ENCODE results near the gene RPL10. TPM values are rescaled to one million over a fixed set of nuclear protein-coding genes. Genes with fewer than 3 reads are reported as not detected.

Gene RPL10
- polyA plus RNA-seq, 1 donor from 2014 or later = 3,689 TPM

DNA sequence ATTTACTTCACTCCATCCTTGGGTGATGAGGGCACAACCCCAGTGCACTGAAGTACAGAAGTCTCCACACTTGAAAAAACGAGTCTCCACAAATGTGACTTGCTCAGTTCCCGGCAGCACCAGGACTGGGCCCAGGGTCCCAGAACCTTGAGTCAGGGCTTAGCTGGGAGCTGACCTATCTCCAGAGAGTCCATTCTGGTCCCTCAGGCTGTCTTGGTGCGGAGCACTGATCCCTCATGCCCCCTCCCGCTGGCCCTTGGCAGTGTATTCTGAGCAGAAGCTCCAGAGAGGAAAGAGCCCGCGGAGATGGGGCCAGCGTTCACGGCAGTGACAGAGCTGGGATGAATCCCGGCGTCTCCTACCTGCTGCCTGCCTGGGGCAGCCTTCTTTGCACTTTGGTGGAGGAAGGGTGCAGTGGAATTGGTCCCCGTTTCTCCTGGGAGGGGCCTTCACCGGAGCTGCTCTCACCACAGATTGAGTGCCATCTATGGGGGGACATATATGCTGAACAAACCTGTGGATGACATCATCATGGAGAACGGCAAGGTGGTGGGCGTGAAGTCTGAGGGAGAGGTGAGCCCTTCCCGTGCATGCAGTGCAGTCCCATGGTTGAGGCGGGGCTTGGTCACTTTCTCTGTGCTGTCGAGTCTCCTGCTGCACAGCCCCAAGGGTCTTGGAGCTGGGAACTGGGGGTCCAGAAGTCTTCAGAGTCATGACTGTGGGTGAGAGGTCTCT, 42.6 kb downstream of the RPL10 start:
- Histone ChIP-seq H3K79me2 (replicated peaks; ENCODE audit: insufficient read depth, low read length) (peaks cover 23% of the 10 kb centered on the region), H3F3A (ENCODE audit: insufficient read depth, low read length, poor library complexity, severe bottlenecking) (no peaks in the 10 kb centered on the region), H3K4me2 (ENCODE audit: low read length) (no peak overlapping the region), H3K4me3 (ENCODE audit: low read length) (no peak overlapping the region), H3K27me3 (ENCODE audit: insufficient read depth, low read depth, low read length) (no peaks in the 10 kb centered on the region), H2AFZ (ENCODE audit: low read depth, low read length) (no peak overlapping the region), H3K27ac (ENCODE audit: low read length) (no peak overlapping the region), H3K9me2 (ENCODE audit: insufficient read depth, low read length) (no peaks in the 10 kb centered on the region), H4K20me1 (ENCODE audit: insufficient read depth) (no peaks in the 10 kb centered on the region), H3K36me3 (ENCODE audit: insufficient read depth, low read length) (no peaks in the 10 kb centered on the region), H3K9ac (ENCODE audit: low read length) (no peak overlapping the region), H3K9me3 (ENCODE audit: low read length) (no peaks in the 10 kb centered on the region)
- no peak for TF ChIP-seq POLR2AphosphoS5 (IDR thresholded peaks at IDR 0.05)

DNA sequence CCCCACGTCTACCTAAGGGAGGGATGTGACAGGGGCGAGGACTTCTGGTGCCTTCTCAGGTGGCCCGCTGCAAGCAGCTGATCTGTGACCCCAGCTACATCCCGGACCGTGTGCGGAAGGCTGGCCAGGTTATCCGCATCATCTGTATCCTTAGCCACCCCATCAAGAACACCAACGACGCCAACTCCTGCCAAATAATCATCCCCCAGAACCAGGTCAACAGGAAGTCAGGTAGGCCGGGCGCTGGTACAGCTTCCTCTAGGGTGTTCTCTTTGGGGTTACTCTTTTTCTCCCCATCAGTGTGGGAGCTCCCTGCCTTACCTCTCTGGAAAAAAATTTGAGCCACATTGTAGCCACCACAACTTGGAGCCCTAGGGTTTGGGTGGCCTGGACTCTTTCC, 43.4 kb downstream of the RPL10 start:
- Histone ChIP-seq H3K27ac (ENCODE audit: low read length) (no peak overlapping the region), H3F3A (ENCODE audit: insufficient read depth, low read length, poor library complexity, severe bottlenecking) (no peaks in the 10 kb centered on the region), H3K4me2 (ENCODE audit: low read length) (no peak overlapping the region), H3K9me2 (ENCODE audit: insufficient read depth, low read length) (no peaks in the 10 kb centered on the region), H3K4me3 (ENCODE audit: low read length) (no peak overlapping the region), H4K20me1 (ENCODE audit: insufficient read depth) (no peaks in the 10 kb centered on the region), H3K9ac (ENCODE audit: low read length) (no peak overlapping the region), H2AFZ (ENCODE audit: low read depth, low read length) (no peak overlapping the region), H3K79me2 (replicated peaks; ENCODE audit: insufficient read depth, low read length) (peaks cover 23% of the 10 kb centered on the region), H3K9me3 (ENCODE audit: low read length) (no peaks in the 10 kb centered on the region), H3K36me3 (ENCODE audit: insufficient read depth, low read length) (no peaks in the 10 kb centered on the region), H3K27me3 (ENCODE audit: insufficient read depth, low read depth, low read length) (no peaks in the 10 kb centered on the region)
- TF ChIP-seq RAD21 (conservative IDR thresholded peaks at IDR 0.05) (no peak), MXI1 (conservative IDR thresholded peaks at IDR 0.05; ENCODE audit: poor library complexity, severe bottlenecking) (no peak), EZH2 (IDR thresholded peaks at IDR 0.05; ENCODE audit: borderline replicate concordance, insufficient read depth, low read length, poor library complexity, severe bottlenecking) (no peak), EP300 (conservative IDR thresholded peaks at IDR 0.05; ENCODE audit: poor library complexity, severe bottlenecking) (no peak), POLR2AphosphoS5 (IDR thresholded peaks at IDR 0.05) (no peak), TAF1 (IDR thresholded peaks at IDR 0.05; ENCODE audit: low read depth) (no peak), SMC3 (conservative IDR thresholded peaks at IDR 0.05; ENCODE audit: poor library complexity) (no peak)
- TF ChIP-seq, protein P1, sequence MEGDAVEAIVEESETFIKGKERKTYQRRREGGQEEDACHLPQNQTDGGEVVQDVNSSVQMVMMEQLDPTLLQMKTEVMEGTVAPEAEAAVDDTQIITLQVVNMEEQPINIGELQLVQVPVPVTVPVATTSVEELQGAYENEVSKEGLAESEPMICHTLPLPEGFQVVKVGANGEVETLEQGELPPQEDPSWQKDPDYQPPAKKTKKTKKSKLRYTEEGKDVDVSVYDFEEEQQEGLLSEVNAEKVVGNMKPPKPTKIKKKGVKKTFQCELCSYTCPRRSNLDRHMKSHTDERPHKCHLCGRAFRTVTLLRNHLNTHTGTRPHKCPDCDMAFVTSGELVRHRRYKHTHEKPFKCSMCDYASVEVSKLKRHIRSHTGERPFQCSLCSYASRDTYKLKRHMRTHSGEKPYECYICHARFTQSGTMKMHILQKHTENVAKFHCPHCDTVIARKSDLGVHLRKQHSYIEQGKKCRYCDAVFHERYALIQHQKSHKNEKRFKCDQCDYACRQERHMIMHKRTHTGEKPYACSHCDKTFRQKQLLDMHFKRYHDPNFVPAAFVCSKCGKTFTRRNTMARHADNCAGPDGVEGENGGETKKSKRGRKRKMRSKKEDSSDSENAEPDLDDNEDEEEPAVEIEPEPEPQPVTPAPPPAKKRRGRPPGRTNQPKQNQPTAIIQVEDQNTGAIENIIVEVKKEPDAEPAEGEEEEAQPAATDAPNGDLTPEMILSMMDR (IDR thresholded peaks at IDR 0.05; ENCODE audit: poor library complexity, severe bottlenecking) = no peak
- TF ChIP-seq, protein P2, sequence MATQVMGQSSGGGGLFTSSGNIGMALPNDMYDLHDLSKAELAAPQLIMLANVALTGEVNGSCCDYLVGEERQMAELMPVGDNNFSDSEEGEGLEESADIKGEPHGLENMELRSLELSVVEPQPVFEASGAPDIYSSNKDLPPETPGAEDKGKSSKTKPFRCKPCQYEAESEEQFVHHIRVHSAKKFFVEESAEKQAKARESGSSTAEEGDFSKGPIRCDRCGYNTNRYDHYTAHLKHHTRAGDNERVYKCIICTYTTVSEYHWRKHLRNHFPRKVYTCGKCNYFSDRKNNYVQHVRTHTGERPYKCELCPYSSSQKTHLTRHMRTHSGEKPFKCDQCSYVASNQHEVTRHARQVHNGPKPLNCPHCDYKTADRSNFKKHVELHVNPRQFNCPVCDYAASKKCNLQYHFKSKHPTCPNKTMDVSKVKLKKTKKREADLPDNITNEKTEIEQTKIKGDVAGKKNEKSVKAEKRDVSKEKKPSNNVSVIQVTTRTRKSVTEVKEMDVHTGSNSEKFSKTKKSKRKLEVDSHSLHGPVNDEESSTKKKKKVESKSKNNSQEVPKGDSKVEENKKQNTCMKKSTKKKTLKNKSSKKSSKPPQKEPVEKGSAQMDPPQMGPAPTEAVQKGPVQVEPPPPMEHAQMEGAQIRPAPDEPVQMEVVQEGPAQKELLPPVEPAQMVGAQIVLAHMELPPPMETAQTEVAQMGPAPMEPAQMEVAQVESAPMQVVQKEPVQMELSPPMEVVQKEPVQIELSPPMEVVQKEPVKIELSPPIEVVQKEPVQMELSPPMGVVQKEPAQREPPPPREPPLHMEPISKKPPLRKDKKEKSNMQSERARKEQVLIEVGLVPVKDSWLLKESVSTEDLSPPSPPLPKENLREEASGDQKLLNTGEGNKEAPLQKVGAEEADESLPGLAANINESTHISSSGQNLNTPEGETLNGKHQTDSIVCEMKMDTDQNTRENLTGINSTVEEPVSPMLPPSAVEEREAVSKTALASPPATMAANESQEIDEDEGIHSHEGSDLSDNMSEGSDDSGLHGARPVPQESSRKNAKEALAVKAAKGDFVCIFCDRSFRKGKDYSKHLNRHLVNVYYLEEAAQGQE (IDR thresholded peaks at IDR 0.05; ENCODE audit: borderline replicate concordance) = no peak

All from neural cell (in vitro differentiated cells).